ENCODE measurements around the gene TMEM52.
A peak's percentile ranks its signal among the peaks of the same experiment; 100 is the strongest.

The TMEM52 gene

GRCh38 chr1:1915911-1916840 lies 2.9 kb downstream of the TMEM52 start:
- no peaks in the 10 kb centered on the region for H3K27me3 ChIP-seq (ENCODE audit: insufficient read depth, poor library complexity, severe bottlenecking)
- TF ChIP-seq, protein P1, sequence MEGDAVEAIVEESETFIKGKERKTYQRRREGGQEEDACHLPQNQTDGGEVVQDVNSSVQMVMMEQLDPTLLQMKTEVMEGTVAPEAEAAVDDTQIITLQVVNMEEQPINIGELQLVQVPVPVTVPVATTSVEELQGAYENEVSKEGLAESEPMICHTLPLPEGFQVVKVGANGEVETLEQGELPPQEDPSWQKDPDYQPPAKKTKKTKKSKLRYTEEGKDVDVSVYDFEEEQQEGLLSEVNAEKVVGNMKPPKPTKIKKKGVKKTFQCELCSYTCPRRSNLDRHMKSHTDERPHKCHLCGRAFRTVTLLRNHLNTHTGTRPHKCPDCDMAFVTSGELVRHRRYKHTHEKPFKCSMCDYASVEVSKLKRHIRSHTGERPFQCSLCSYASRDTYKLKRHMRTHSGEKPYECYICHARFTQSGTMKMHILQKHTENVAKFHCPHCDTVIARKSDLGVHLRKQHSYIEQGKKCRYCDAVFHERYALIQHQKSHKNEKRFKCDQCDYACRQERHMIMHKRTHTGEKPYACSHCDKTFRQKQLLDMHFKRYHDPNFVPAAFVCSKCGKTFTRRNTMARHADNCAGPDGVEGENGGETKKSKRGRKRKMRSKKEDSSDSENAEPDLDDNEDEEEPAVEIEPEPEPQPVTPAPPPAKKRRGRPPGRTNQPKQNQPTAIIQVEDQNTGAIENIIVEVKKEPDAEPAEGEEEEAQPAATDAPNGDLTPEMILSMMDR (IDR thresholded peaks at IDR 0.05; ENCODE audit: poor library complexity, severe bottlenecking), result no peak
- H3K27ac ChIP-seq (ENCODE audit: poor library complexity, severe bottlenecking), result no peak overlapping the region
- ATAC-seq (ENCODE audit: low read depth) (no peak), DNase-seq (ENCODE audit: low spot score) (peak; percentile 58)
- no peak overlapping the region for H3K4me3 ChIP-seq (ENCODE audit: severe bottlenecking)
- H3K36me3 ChIP-seq (ENCODE audit: low read depth), result no peaks in the 10 kb centered on the region
- no peaks in the 10 kb centered on the region for H3K4me1 ChIP-seq (ENCODE audit: insufficient read depth, poor library complexity, severe bottlenecking)
- no peaks in the 10 kb centered on the region for H3K9me3 ChIP-seq (ENCODE audit: severe bottlenecking)

- Histone ChIP-seq H3K27me3 (ENCODE audit: insufficient read depth, poor library complexity, severe bottlenecking) (no peaks in the 10 kb centered on the region), H3K4me3 (ENCODE audit: severe bottlenecking) (no peak within 1 kb of the TSS), H3K36me3 (ENCODE audit: low read depth) (no peaks in the 10 kb centered on the region), H3K27ac (ENCODE audit: poor library complexity, severe bottlenecking) (no peak within 1 kb of the TSS), H3K4me1 (ENCODE audit: insufficient read depth, poor library complexity, severe bottlenecking) (no peaks in the 10 kb centered on the region), H3K9me3 (ENCODE audit: severe bottlenecking) (no peaks in the 10 kb centered on the region)
- no peak for ATAC-seq (ENCODE audit: low read depth)
- TF ChIP-seq, protein P1 (IDR thresholded peaks at IDR 0.05; ENCODE audit: poor library complexity, severe bottlenecking), result no peak
- DNase-seq (ENCODE audit: low spot score), result peak; percentile 53
Observed at GRCh38 chr1:1914971-1915692, 3.9 kb downstream of the TMEM52 start, which contains the start of gene CALML6. CALML6 (plus strand) TSS chr1:1915260; CDS start chr1:1915281, 21 bp downstream.

DNA sequence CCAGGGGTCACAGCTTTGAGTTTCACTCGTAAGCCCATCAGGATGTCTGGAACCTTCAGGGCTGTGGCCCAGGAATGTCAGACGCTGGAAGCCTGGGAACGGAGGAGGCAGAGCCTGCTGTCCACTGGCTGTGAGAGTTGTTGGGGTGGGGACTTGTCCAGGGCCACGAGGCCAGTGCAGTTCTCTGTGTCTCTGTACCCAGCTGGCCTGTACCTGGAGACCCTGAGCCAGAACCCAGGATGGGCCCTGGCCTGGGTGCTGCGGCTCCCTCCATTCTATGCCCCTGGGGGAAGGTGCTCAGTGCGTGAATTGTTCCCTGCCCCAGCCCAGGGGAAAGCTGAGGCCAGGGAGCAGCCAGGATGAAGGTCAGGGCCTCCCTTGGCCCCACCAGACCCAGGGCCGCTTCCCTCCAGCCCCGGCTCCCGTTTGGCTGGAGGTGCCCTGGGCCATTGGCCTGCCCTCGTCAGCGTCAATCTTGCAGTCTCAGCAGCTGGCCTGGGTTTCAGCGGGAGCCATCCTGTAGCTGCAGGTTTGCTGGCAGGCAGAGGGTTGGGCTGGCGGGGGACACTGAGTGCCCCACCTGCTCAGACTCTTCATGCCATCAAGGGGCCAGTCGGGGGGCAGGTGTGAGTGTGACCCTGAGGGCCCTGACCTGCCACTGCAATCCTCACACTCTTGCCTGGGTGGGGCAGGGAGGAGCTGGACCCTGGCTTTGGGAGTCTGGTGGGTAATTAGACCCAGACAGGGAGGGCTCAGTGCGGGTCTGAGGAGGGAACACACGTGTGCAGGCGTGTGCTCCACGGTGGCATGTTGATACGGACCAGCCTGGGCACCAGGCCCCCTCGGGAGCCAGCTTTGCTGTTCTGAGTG lies 4.7 kb downstream of the TMEM52 start:
- H3K4me1 ChIP-seq (ENCODE audit: insufficient read depth, poor library complexity, severe bottlenecking), result no peaks in the 10 kb centered on the region
- H3K9me3 ChIP-seq (ENCODE audit: severe bottlenecking), result no peaks in the 10 kb centered on the region
- no peak for ATAC-seq (ENCODE audit: low read depth)
- TF ChIP-seq, protein P1 (IDR thresholded peaks at IDR 0.05; ENCODE audit: poor library complexity, severe bottlenecking), result no peak
- H3K4me3 ChIP-seq (ENCODE audit: severe bottlenecking), result no peak overlapping the region
- no peaks in the 10 kb centered on the region for H3K36me3 ChIP-seq (ENCODE audit: low read depth)
- peak; percentile 54 for DNase-seq (ENCODE audit: low spot score)
- no peak overlapping the region for H3K27ac ChIP-seq (ENCODE audit: poor library complexity, severe bottlenecking)
- H3K27me3 ChIP-seq (ENCODE audit: insufficient read depth, poor library complexity, severe bottlenecking), result no peaks in the 10 kb centered on the region

DNA sequence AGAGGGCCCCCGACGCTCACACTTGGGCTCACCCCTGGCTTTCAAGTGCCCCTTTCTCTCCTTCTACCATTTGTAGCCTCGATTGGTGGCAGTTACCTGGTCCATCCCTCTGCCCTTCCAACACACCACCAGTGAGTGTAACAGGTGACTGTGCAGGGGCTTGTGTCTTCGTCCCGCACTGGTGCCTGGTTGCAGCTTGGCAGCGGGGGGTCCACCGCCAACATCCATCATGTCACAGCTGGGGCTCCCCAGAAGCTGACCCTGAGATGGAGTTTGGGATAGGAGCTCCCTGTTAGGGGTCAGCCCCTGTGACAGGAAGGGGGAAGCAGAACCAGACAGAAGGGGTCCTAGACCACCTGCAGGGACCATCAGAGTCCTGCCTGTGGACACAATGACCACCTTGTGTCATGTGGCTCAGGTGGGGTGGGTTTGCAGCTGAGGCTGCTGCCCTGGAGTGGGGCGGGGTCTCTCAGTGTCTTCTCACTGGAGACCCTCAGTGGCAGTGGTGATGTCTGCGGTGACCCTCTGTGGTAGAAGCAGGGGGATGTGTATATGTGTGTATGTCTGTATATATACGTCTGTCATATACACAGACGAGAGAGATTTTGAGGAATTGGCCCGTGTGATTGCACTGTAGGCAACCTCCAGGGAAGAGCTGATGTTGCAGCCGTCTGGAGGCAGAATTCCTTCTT lies 7.6 kb downstream of the TMEM52 start:
- ATAC-seq (ENCODE audit: low read depth) (no peak), DNase-seq (ENCODE audit: low spot score) (peak; percentile 59)
- Histone ChIP-seq H3K4me3 (ENCODE audit: severe bottlenecking) (no peak overlapping the region), H3K27ac (ENCODE audit: poor library complexity, severe bottlenecking) (no peak overlapping the region), H3K9me3 (ENCODE audit: severe bottlenecking) (no peaks in the 10 kb centered on the region), H3K36me3 (ENCODE audit: low read depth) (no peaks in the 10 kb centered on the region), H3K27me3 (ENCODE audit: insufficient read depth, poor library complexity, severe bottlenecking) (no peaks in the 10 kb centered on the region), H3K4me1 (ENCODE audit: insufficient read depth, poor library complexity, severe bottlenecking) (peaks cover 17% of the 10 kb centered on the region)
- TF ChIP-seq, protein P1 (IDR thresholded peaks at IDR 0.05; ENCODE audit: poor library complexity, severe bottlenecking), result no peak
